ENCODE results near the gene AOPEP. TPM values are rescaled to one million over a fixed set of nuclear protein-coding genes. Genes with fewer than 3 reads are reported as not detected.
A peak's percentile ranks its signal among the peaks of the same experiment; 100 is the strongest.

Gene AOPEP
- total RNA-seq, 1 experiment from 2014 or later: 15.0 TPM

- Histone ChIP-seq H3K9me3 (ENCODE audit: control insufficient read depth, low read depth, low read length) (no peaks in the 10 kb centered on the region), H3K23me2 (ENCODE audit: insufficient read length, low read depth, low read length, poor library complexity, severe bottlenecking) (no peaks in the 10 kb centered on the region), H2BK120ac (ENCODE audit: low read depth, low read length, poor library complexity, severe bottlenecking) (peak overlapping the region; percentile 16), H3K4me2 (ENCODE audit: insufficient read depth, insufficient read length, low read length) (no peak overlapping the region), H3K79me2 (ENCODE audit: insufficient read depth, low read length) (no peaks in the 10 kb centered on the region), H3K4me1 (ENCODE audit: insufficient read depth, low read length) (peaks cover 1% of the 10 kb centered on the region), H3K79me1 (ENCODE audit: insufficient read depth, low read depth, low read length, poor library complexity, severe bottlenecking) (no peaks in the 10 kb centered on the region), H3K27ac (ENCODE audit: insufficient read length, low read depth, low read length) (no peak overlapping the region), H4K5ac (ENCODE audit: insufficient read length, low read depth, low read length) (no peak overlapping the region), H3K56ac (ENCODE audit: insufficient read length, low read depth, low read length) (no peak overlapping the region), H2BK5ac (ENCODE audit: insufficient read length, low read length) (no peak overlapping the region), H2BK15ac (ENCODE audit: low read depth, low read length) (no peak overlapping the region), H4K8ac (replicated peaks; ENCODE audit: insufficient read length, low read depth, low read length) (no peak overlapping the region), H3K27me3 (ENCODE audit: insufficient read depth, low read length) (no peaks in the 10 kb centered on the region), H3K9ac (ENCODE audit: extremely low read depth, insufficient read length, low read length) (no peak overlapping the region), H3K23ac (ENCODE audit: insufficient read length, low read depth, low read length) (no peak overlapping the region), H3K4ac (ENCODE audit: low read depth, low read length) (no peak overlapping the region), H3K14ac (ENCODE audit: insufficient read depth, low read length) (no peak overlapping the region), H2BK20ac (ENCODE audit: low read depth, low read length, poor library complexity, severe bottlenecking) (no peak overlapping the region), H4K20me1 (ENCODE audit: control insufficient read depth, insufficient read depth, insufficient read length) (no peaks in the 10 kb centered on the region), H2AK5ac (ENCODE audit: insufficient read length, low read length) (no peak overlapping the region), H3K18ac (ENCODE audit: insufficient read length, low read depth, low read length) (no peak overlapping the region), H3T11ph (ENCODE audit: low read length) (no peak overlapping the region), H2AFZ (ENCODE audit: low read length) (no peak overlapping the region), H4K91ac (ENCODE audit: insufficient read length, low read depth, low read length) (no peak overlapping the region), H2BK12ac (ENCODE audit: insufficient read length, low read depth, low read length) (no peak overlapping the region)
- TF ChIP-seq CTCF (conservative IDR thresholded peaks at IDR 0.05): no peak
- H3K27me3 Mint-ChIP-seq (ENCODE audit: low read depth): peaks cover 1% of the 10 kb centered on the region; the same call in 1 of the 2 replicates
- H3K36me3 Mint-ChIP-seq (ENCODE audit: insufficient read depth in 1 of 3, low read depth in 3 of 3): no peaks in the 10 kb centered on the region
- no peaks in the 10 kb centered on the region; a peak in 1 of 5 replicates for H3K9me3 Mint-ChIP-seq
- no CpG with 5 or more reads among the region's 8 CpGs for WGBS (ENCODE audit: extremely low coverage, insufficient read length, low lambda C conversion rate)
- H3K4me1 Mint-ChIP-seq: peaks cover 18 to 21% of the 10 kb centered on the region in 2 experiments
- H3K4me3 Mint-ChIP-seq: no peak overlapping the region
- DNase-seq: no peak
- peak overlapping the region in 1 of 3 experiments; percentile 65; a peak in 1 of 7 replicates for H3K27ac Mint-ChIP-seq
Measured at GRCh38 chr9:94870793-94871558, 144.5 kb downstream of the AOPEP start.
